GM20000 (cell line): ENCODE results near the gene SDK2.

Experiments used
- DNase-seq: peaks from one replicate; pipeline ENCODE4 v3.0.0; 2012; ENCODE audit warnings: low spot score
- CTCF ChIP-seq: IDR thresholded peaks from 2 replicates; pipeline ENCODE4 v1.5.1; 2012; ENCODE audit warnings: mild to moderate bottlenecking, control low read depth; ENCODE audit errors: extremely low read depth, missing control alignments

Gene SDK2

DNA sequence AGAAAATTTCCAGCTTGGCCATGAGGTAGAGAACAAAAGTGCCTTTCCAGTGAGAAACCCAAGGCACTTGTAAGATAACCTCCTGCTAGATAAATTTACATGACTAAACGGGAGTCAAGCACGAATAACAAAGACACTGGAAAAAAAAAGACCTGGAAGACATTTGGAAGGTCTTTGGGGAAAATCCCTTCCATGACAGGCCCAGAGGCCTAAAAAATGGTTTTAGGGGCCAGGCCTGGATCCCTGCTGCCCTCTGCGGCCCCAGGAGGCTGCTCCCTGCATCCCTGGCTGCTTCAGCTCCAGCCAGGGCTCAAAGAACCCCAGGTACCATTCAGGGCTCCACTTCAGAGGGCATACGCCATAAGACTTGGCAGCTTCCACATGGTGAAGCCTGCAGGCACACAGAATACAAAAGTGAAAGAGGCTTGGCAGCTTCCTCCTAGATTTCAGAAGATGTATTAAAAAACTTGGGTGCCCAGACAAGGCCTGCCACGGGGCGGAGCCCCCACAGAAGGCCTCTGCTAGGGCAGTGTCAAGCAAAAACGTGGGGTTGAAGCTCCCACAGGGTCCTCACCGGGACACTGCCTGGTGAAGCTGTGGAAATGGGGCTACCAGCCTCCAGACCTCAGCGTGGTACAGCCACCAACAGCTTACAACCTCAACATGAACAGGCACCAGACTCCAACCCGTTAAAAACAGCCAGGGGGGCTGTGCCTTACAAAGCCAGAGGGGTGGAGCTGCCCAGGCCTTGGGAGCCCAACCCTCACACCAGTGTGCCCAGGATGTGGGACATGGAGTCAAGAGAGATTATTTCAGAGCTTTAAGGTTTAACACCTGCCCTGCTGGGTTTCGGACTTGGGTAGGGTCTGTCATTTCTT, 77.1 kb downstream of the SDK2 start:
- no peak for TF ChIP-seq CTCF
- DNase-seq, result no peak

DNA sequence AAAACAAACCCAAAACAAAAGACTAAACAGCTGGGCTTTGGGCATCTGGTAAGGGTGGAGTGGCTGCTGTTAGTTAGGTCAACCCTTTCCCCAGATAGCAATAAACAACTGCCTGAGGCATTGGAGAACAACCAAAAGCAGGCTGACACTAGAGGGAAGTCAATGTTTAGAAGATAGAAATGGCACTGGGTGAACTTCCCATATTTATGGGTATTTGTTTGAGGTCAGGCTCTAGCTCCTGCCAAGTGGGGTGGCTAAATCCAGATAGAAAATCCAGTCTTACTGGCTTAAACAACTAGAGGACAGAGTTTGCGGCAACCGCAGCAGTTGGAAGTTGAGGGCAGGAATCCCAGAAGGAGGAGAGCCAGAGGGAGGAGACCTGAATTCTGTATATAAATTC, 79.4 kb downstream of the SDK2 start:
- DNase-seq, result no peak

GRCh38 chr17:73562896-73563295, 81.3 kb downstream of the SDK2 start:
- TF ChIP-seq CTCF, result no peak
- DNase-seq, result no peak

More for the DNA sequence above, 79.4 kb downstream of the SDK2 start:
- TF ChIP-seq CTCF, result no peak

GRCh38 chr17:73561111-73561510, 83.1 kb downstream of the SDK2 start:
- DNase-seq, result no peak
- no peak for TF ChIP-seq CTCF

GRCh38 chr17:73560661-73561060, 83.6 kb downstream of the SDK2 start:
- no peak for TF ChIP-seq CTCF
- no peak for DNase-seq

GRCh38 chr17:73559532-73559931, 84.7 kb downstream of the SDK2 start:
- no peak for DNase-seq
- TF ChIP-seq CTCF, result no peak

DNA sequence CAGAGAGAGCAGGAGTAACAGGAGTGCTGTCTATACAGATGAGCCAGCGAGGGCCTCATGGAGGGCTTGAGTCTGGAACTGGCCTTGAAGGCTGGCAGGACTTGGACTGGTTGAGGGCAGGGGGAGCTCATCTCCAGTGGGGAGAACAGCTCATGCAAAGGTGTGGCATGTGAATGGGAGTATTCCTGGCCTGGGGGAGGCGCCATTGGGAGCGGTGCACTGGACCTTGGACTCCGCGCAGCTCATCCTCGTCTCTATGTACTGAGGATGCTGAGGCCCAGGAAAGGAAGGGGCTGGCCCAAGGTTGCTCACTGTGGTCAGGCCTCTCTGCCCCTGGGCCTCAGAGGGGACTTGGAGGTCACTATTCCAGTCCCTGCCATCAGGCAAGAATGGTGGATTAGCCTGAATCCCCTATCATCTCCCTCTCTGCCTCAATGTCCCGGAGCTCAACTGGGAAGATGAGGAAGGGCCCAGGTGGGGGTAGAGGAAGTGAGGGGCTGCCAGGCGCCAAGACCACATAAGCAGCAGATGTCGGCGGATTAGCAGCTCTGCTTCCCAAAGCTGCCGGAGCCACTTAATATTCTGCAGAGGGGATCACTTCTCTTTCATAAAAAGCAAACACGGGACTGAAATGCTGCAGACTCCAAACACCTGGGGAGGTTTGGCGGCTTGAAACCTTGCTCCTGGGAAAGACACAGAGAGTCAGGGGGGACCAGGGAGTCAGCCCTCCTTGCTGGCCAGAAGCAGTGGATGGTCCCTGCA, 88.9 kb downstream of the SDK2 start:
- TF ChIP-seq CTCF, result no peak

More for the DNA sequence above, 88.9 kb downstream of the SDK2 start:
- no peak for DNase-seq
